GM21737 (cell line): ENCODE data around the gene ABHD4.
"Not testable (repeated sequence)": the region's sequence is repeated elsewhere in the genome, so short reads cannot be mapped to it uniquely, and the experiment has no call there.

Source experiments
- ATAC-seq: cut with Tn5 transposase; IDR thresholded peaks from one replicate; pipeline ENCODE4 v1.9.1; 2021; ENCODE audit warnings: mild to moderate bottlenecking, moderate library complexity; ENCODE audit not compliant: unreplicated experiment

Gene ABHD4

GRCh38 chr14:22589096-22589839 is 8.8 kb upstream of the ABHD4 start, which contains the start of gene DAD1:
DAD1 (minus strand) TSS chr14:22589224; CDS start chr14:22589157, 67 bp downstream.
- ATAC-seq: peak; percentile 85

DNA sequence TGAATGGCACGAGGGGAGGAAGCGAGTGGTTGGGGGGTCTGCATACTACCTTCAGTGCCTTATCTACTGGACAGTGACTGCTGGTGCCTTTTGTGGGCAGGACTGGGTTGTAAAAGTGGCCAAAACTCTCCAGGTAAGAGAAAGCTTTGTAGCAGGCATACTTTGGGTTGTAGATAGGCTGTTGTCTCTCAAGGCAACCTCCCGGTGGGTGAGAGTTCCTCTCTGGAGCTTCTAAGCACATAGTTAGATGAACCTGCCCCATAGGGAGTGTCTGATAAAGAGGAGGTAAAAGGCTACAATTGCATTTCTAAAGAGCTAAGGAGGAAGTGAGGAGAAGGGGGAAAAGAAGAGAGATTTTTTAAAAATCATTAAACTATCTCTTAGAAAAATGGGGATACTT is 4.9 kb upstream of the ABHD4 start:
- ATAC-seq: no peak

DNA sequence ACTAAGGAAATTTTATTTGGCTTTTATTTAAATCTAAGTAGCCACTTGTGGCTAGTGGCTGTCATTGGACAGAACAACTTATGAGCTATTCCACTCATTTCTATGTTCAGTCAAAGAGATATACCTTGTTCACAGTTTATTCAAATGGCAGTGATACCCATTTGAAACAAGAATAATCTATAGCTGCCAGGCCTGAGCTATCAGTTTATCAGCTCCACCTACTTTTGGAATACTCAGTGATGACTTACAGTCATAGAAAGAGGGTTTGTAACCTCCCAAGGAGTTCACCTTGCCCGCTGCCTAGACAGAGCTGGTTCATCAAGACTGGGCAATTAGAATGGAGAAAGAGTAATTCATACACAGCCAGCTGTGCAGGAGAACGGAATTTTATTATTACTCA is 4.5 kb upstream of the ABHD4 start:
- ATAC-seq: no peak

DNA sequence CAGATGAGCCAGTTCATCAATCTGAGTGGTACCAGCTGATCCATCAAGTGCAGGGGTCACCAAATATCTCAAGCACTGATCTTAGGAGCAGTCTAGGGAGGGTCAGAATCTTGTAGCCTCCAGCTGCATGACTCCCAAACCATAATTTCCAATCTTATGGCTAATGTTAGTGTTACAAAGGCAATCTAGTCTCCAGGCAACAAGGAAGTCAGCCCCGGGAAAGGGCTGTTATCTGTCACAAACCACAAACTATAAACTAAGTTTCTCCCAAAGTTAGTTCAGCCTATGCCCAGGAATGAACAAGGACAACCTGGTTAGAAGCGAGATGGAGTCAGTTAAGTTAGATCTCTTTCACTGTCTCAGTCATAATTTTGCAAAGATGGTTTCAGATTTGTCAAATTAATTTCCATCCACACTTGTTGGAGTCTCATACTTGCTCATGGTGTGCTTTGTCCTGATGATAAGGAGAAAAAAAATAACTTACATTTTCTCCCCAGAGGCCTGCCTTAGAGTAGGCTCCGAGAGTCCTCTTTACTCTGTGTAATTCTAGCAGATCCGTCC is 3.9 kb upstream of the ABHD4 start:
- no peak for ATAC-seq

- no peak for ATAC-seq
These were observed 1.7 kb upstream of the ABHD4 start for GRCh38 chr14:22596354-22596879.

DNA sequence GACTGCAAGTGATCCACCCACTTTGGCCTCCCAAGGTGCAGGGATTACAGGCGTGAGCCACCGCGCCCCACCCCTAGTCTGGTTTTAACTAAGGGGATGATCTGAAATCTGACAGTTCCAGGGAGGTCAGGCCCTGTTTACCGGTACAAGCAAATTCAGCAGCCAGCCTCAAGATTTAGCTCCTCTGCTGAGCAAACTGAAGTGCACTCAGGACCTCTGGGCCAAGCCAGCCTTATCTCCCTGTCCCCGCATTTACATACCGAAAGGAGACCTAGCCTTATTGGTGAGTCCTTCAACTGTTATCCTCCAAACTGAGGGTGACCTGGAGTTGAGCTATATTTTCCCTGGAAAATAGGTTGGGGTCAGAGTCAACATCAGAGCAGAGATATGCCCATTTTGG is 835 bp upstream of the ABHD4 start:
- no peak for ATAC-seq

GRCh38 chr14:22597771-22598098 is 365 bp upstream of the ABHD4 start:
- ATAC-seq: peak; percentile 32

DNA sequence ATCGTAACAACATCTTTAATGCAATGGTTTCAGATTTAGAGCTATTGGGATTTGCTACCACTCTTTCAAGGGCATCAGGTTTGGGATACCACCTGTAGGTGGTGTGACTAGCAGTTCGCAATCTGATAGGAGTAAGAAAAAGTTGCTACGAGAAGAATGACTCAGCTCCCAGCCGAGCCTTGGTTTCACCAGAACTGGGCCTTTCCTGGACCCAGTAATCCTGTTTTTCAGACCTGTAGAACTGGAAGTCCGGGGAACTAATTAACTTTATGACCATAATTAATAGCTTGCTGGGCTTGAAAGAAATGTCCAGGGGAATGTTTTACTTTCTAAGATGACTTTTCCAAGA is 770 bp downstream of the ABHD4 start:
- ATAC-seq: no peak

- no peak for ATAC-seq
These were observed 1.2 kb downstream of the ABHD4 start for GRCh38 chr14:22599349-22599748.

GRCh38 chr14:22600027-22600426 is 1.9 kb downstream of the ABHD4 start:
- no peak for ATAC-seq

DNA sequence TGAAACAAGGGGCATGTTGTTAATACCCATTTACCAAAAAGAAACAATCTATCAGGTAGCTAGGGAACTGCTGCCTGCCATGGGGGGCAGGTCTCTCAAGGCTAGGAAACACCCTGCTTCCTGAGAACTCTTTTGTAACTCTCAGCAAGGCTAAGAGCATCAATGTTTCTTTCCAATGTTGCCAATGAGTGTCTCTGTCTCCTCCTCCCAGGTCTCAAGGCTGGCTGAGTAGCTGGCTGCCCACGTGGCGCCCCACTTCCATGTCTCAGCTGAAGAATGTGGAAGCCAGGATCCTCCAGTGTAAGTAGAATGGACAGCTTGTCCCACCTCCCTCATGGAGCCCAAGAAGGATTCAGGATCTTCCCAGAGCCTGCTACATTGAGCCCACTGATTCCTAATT is 3.4 kb downstream of the ABHD4 start:
- ATAC-seq: no peak

- no peak for ATAC-seq
These were observed 3.9 kb downstream of the ABHD4 start for GRCh38 chr14:22601996-22602395.

DNA sequence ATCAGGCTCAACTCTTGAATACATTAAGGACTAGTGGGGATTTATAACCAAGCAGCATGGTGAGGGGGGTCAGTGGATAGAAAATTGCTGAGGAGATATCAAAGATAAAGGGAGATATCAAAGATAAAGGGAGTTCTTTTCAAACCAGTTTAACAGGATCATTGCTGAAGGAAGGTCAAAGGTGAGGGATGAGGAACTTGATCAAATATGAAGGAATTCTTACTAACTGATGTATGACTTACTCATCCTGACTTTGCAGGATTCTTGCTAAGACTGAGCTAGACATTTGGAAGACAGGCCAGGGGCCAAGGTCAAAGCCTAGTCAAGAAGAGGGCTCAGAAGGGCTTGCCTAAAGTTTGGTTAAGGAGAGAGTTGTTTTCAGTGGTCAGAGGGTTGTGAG is 4.8 kb downstream of the ABHD4 start:
- ATAC-seq: no peak

- no peak for ATAC-seq
These were observed 8.3 kb downstream of the ABHD4 start for GRCh38 chr14:22606380-22606779.

DNA sequence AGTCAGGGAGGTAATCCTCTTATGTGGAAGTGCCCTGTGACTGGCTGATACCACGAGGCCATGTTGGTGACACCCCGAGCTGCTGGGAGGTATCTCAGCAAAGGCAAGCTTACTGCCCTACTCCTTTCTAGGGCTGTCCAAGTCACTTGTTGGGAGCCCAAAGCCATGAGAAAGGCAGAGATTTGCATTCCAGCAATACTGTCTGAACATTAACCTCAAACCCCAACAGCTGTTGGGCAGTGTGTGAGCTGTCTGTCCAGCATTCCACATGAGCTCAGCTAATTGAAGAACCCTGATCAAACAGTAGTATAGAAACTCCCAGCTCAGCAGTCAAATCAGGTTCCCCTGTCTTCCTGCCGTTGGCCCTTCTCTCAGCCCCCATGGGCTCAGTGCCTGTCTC is 9.2 kb downstream of the ABHD4 start:
- no peak for ATAC-seq

GRCh38 chr14:22610931-22611330 is 12.8 kb downstream of the ABHD4 start:
- ATAC-seq: no peak

DNA sequence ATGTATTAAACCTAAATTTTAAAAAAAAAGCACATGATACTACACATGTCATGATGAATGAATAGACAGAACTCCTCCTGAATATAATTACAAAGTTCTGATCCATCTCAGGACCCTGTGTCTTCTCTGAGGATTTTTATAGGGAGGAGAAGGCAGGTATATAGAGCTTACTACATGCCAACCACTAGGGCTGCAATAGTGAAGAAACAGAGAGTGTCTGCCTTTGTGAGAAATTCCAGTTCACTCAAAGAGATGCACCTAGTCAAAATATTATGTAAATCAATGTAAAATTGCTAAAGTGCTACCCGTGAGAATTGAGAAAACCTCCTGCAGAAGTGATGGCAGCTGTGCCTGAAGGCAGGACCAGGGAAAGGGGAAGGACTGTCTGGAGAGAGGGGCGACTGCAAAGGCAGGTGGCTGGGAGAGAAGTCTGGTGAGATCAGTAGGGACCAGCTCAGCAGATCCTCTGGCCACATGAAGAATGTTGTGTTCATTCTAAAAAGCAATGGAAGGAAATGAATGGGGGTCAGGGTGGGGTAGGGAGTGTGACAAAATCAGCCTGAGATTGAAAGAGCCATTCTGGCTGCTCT is 15.1 kb downstream of the ABHD4 start:
- no peak for ATAC-seq

- no peak for ATAC-seq
These were observed 15.7 kb downstream of the ABHD4 start for GRCh38 chr14:22613736-22614239.

GRCh38 chr14:22614240-22614799 is 16.2 kb downstream of the ABHD4 start:
- no peak for ATAC-seq

DNA sequence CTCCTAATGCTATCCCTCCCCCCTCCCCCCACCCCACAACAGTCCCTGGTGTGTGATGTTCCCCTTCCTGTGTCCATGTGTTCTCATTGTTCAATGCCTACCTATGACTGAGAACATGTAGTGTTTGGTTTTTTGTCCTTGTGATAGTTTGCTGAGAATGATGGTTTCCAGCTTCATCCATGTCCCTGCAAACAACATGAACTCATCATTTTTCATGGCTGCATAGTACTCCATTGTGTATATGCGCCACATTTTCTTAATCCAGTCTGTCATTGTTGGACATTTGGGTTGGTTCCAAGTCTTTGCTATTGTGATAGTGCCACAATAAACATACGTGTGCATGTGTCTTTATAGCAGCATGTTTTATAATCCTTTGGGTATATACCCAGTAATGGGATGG is 17.7 kb downstream of the ABHD4 start:
- ATAC-seq: not testable (repeated sequence)

DNA sequence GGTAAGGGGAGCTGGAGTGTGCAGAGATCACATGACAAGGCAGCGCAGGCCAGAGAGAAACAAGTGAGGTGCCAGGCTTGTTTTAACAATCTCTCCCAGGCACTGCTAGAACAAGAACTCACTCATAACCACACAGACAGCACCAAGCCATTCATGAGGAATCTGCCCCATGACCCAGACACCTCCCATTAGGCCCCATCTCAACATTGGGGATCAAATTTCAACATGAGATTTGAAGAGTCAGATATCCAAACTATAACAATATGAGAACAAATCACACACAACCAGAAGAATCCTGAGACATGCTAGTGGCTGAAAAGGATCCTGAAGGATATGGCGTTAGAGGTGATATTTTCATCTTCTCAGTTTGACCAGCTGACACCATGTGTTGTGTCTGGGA is 24.2 kb downstream of the ABHD4 start:
- ATAC-seq: no peak

GRCh38 chr14:22623047-22623446 is 24.9 kb downstream of the ABHD4 start:
- ATAC-seq: no peak
